HEK293 (cell line): ENCODE results near the gene MT2A.

ENCODE experiments used
- CTCF ChIA-PET: fragments of 350-600 bp; formaldehyde crosslinking; extraction: SDS; loops from one replicate; lab custom pipeline; 2021; ENCODE audit warnings: antibody characterized with exemption; lab: Yijun Ruan, JAX
- POLR2A ChIA-PET: fragments of 300-600 bp; formaldehyde crosslinking; extraction: SDS; loops from one replicate; lab custom pipeline; 2020; ENCODE audit warnings: antibody characterized with exemption, inconsistent platforms; lab: Yijun Ruan, JAX
- H3K27ac ChIP-seq: fragments of 200-500 bp; sonication (Bioruptor generic); 2 replicates; pipeline ENCODE4 v1.5.1; 2014; ENCODE audit warnings: low read depth, low read length, control low read depth, inconsistent platforms; ENCODE audit errors: extremely low read depth
- H3K36me3 ChIP-seq, 2 experiments: fragments of 200-500 bp in 1 of 2; sonication (Bioruptor generic) in 1 of 2; 1 replicate in 1 of 2; 2 replicates in 1 of 2; pipeline ENCODE4 v1.5.1; 2014 to 2017; ENCODE audit warnings: inconsistent platforms in 2 of 2, low read length in 2 of 2; ENCODE audit not compliant: control insufficient read depth in 2 of 2, insufficient read depth in 1 of 2
- H3K4me1 ChIP-seq: fragments of 200-500 bp; sonication (Bioruptor generic); 2 replicates; pipeline ENCODE4 v1.5.1; 2014; ENCODE audit warnings: mild to moderate bottlenecking, low read length, inconsistent platforms; ENCODE audit not compliant: control insufficient read depth, insufficient read depth
- H3K4me3 ChIP-seq: 2 replicates; pipeline ENCODE4 v1.5.1; 2011; ENCODE audit warnings: low read depth, mild to moderate bottlenecking, control low read depth, low read length, moderate library complexity
- H3K9me3 ChIP-seq: fragments of 200-500 bp; sonication (Bioruptor generic); 2 replicates; pipeline ENCODE4 v1.5.1; 2014; ENCODE audit warnings: low read depth, low read length, inconsistent platforms; ENCODE audit not compliant: control insufficient read depth, insufficient read depth
- EGR2 ChIP-seq: fragments of 450-650 bp; formaldehyde crosslinking; IDR thresholded peaks from 2 replicates; pipeline ENCODE4 v1.5.1; 2016; ENCODE audit warnings: low read depth, missing biosample characterization, missing genetic modification characterization
- SP7 ChIP-seq: fragments of 450-650 bp; formaldehyde crosslinking; IDR thresholded peaks from 2 replicates; pipeline ENCODE4 v1.5.1; 2016; ENCODE audit warnings: missing biosample characterization, missing genetic modification characterization
- ZBTB11 ChIP-seq: fragments of 450-650 bp; formaldehyde crosslinking; conservative IDR thresholded peaks from 2 replicates; pipeline ENCODE4 v1.5.1; 2016; ENCODE audit warnings: low read depth, missing biosample characterization, missing genetic modification characterization
- ZBTB20 ChIP-seq: fragments of 450-650 bp; formaldehyde crosslinking; IDR thresholded peaks from 2 replicates; pipeline ENCODE4 v1.5.1; 2016; ENCODE audit warnings: missing biosample characterization, missing genetic modification characterization
- ZBTB7A ChIP-seq: fragments of 450-650 bp; formaldehyde crosslinking; IDR thresholded peaks from 2 replicates; pipeline ENCODE4 v1.5.1; 2016; ENCODE audit warnings: low read depth, missing biosample characterization, missing genetic modification characterization
- ZNF133 ChIP-seq: fragments of 450-650 bp; formaldehyde crosslinking; IDR thresholded peaks from 2 replicates; pipeline ENCODE4 v1.5.1; 2016; ENCODE audit warnings: missing biosample characterization, missing genetic modification characterization
- ZNF24 ChIP-seq: fragments of 450-650 bp; formaldehyde crosslinking; IDR thresholded peaks from 2 replicates; pipeline ENCODE4 v1.5.1; 2016; ENCODE audit warnings: missing biosample characterization, missing genetic modification characterization
- ZNF280C ChIP-seq: fragments of 450-650 bp; formaldehyde crosslinking; IDR thresholded peaks from 2 replicates; pipeline ENCODE4 v1.5.1; 2016; ENCODE audit warnings: missing biosample characterization, missing genetic modification characterization
- ZNF362 ChIP-seq: fragments of 450-650 bp; formaldehyde crosslinking; IDR thresholded peaks from 2 replicates; pipeline ENCODE4 v1.5.1; 2016; ENCODE audit warnings: missing biosample characterization, missing genetic modification characterization
- ZNF530 ChIP-seq: fragments of 450-650 bp; formaldehyde crosslinking; IDR thresholded peaks from 2 replicates; pipeline ENCODE4 v1.5.1; 2016; ENCODE audit warnings: low read depth, missing biosample characterization, missing genetic modification characterization
- ZNF558 ChIP-seq: fragments of 450-650 bp; formaldehyde crosslinking; IDR thresholded peaks from 2 replicates; pipeline ENCODE4 v1.5.1; 2016; ENCODE audit warnings: missing biosample characterization, missing genetic modification characterization
- ZNF600 ChIP-seq: fragments of 450-650 bp; formaldehyde crosslinking; IDR thresholded peaks from 2 replicates; pipeline ENCODE4 v1.5.1; 2016; ENCODE audit warnings: missing biosample characterization, missing genetic modification characterization
- ZNF747 ChIP-seq: fragments of 450-650 bp; formaldehyde crosslinking; IDR thresholded peaks from 2 replicates; pipeline ENCODE4 v1.5.1; 2016; ENCODE audit warnings: missing biosample characterization, missing genetic modification characterization
- ZNF76 ChIP-seq: fragments of 450-650 bp; formaldehyde crosslinking; IDR thresholded peaks from 2 replicates; pipeline ENCODE4; 2016; ENCODE audit warnings: low read depth, missing biosample characterization, missing genetic modification characterization, borderline replicate concordance
- ZNF768 ChIP-seq: fragments of 450-650 bp; formaldehyde crosslinking; IDR thresholded peaks from 2 replicates; pipeline ENCODE4 v1.5.1; 2018; ENCODE audit warnings: missing biosample characterization, mild to moderate bottlenecking, missing genetic modification characterization
- ZNF777 ChIP-seq: fragments of 450-650 bp; formaldehyde crosslinking; IDR thresholded peaks from 2 replicates; pipeline ENCODE4 v1.5.1; 2017; ENCODE audit warnings: missing biosample characterization, missing genetic modification characterization, borderline replicate concordance
- ZNF843 ChIP-seq: fragments of 450-650 bp; formaldehyde crosslinking; IDR thresholded peaks from 2 replicates; pipeline ENCODE4 v1.5.1; 2016; ENCODE audit warnings: missing biosample characterization, missing genetic modification characterization

Gene MT2A

GRCh38 chr16:56589141-56590039, 19.0 kb upstream of the MT2A start, which contains the start of gene MT3:
MT3 (plus strand) TSS chr16:56589528; CDS start chr16:56589591, 63 bp downstream.
- H3K36me3 ChIP-seq, result no peaks in the 10 kb centered on the region
- no peaks in the 10 kb centered on the region for H3K4me1 ChIP-seq
- H3K4me3 ChIP-seq, result peak within 1 kb of the TSS; percentile 25
- H3K27ac ChIP-seq, result no peak within 1 kb of the TSS
- TF ChIP-seq ZNF133, result no peak
- no peak for TF ChIP-seq ZNF843
- no peak for TF ChIP-seq ZNF768 (tag by site-specific recombination)
- TF ChIP-seq ZNF558 (tag by site-specific recombination), result no peak
- TF ChIP-seq ZNF530 (tag by site-specific recombination), result no peak
- TF ChIP-seq ZBTB20 (tag by site-specific recombination), result no peak
- TF ChIP-seq ZNF76 (tag by site-specific recombination), result no peak
- TF ChIP-seq ZBTB7A (tag by site-specific recombination), result no peak
- no peak for TF ChIP-seq EGR2 (tag by site-specific recombination)
- TF ChIP-seq ZNF600 (tag by site-specific recombination), result no peak
- TF ChIP-seq ZNF777 (tag by site-specific recombination), result no peak
- TF ChIP-seq SP7 (tag by site-specific recombination), result no peak
- TF ChIP-seq ZNF362 (tag by site-specific recombination), result no peak
- TF ChIP-seq ZNF24 (tag by site-specific recombination), result no peak
- no peak for TF ChIP-seq ZBTB11 (tag by site-specific recombination)
- no peak for TF ChIP-seq ZNF747 (tag by site-specific recombination)
- TF ChIP-seq ZNF280C, result no peak
- H3K9me3 ChIP-seq, result no peaks in the 10 kb centered on the region
- ChIA-PET POLR2A (no interaction called here), CTCF (interaction anchor here (0.6 to 1.3 kb wide), 2 partner anchors 13 to 72 kb away, joined by 3 read pairs; no protein-coding TSS in a partner anchor)
